BLaER1 (cell line): ENCODE measurements around the gene KRT38.

ENCODE experiments used
- H3K27ac ChIP-seq: shearing (Covaris generic); formaldehyde crosslinking; 2 replicates; pipeline ENCODE4 v1.8.1; 2022
- H3K27me3 ChIP-seq: shearing (Covaris generic); formaldehyde crosslinking; 2 replicates; pipeline ENCODE4 v1.8.1; 2022
- H3K36me3 ChIP-seq: shearing (Covaris generic); formaldehyde crosslinking; 2 replicates; pipeline ENCODE4 v1.8.1; 2022
- H3K4me1 ChIP-seq: shearing (Covaris generic); formaldehyde crosslinking; 2 replicates; pipeline ENCODE4 v1.8.1; 2022
- H3K4me2 ChIP-seq: shearing (Covaris generic); formaldehyde crosslinking; 2 replicates; pipeline ENCODE4 v1.8.1; 2022
- H3K4me3 ChIP-seq: shearing (Covaris generic); formaldehyde crosslinking; 2 replicates; pipeline ENCODE4 v1.8.1; 2022
- H3K9ac ChIP-seq: shearing (Covaris generic); formaldehyde crosslinking; 2 replicates; pipeline ENCODE4 v1.8.1; 2022
- H3K9me3 ChIP-seq: shearing (Covaris generic); formaldehyde crosslinking; 2 replicates; pipeline ENCODE4 v1.8.1; 2022
- H4K20me1 ChIP-seq: shearing (Covaris generic); formaldehyde crosslinking; 2 replicates; pipeline ENCODE4 v1.8.1; 2022
- Cebpa-rat ChIP-seq: shearing (Covaris generic); IDR thresholded peaks from 2 replicates; pipeline ENCODE4 v1.8.1; 2022

KRT38 gene

GRCh38 chr17:41416479-41416878 is 24.3 kb downstream of the KRT38 start:
- H3K4me2 ChIP-seq: no peak overlapping the region
- H4K20me1 ChIP-seq: no peaks in the 10 kb centered on the region
- H3K9ac ChIP-seq: no peak overlapping the region
- H3K4me3 ChIP-seq: no peak overlapping the region
- no peaks in the 10 kb centered on the region for H3K9me3 ChIP-seq
- H3K4me1 ChIP-seq: no peaks in the 10 kb centered on the region
- H3K36me3 ChIP-seq: no peaks in the 10 kb centered on the region
- no peaks in the 10 kb centered on the region for H3K27me3 ChIP-seq
- no peak overlapping the region for H3K27ac ChIP-seq
- TF ChIP-seq Cebpa-rat: no peak

DNA sequence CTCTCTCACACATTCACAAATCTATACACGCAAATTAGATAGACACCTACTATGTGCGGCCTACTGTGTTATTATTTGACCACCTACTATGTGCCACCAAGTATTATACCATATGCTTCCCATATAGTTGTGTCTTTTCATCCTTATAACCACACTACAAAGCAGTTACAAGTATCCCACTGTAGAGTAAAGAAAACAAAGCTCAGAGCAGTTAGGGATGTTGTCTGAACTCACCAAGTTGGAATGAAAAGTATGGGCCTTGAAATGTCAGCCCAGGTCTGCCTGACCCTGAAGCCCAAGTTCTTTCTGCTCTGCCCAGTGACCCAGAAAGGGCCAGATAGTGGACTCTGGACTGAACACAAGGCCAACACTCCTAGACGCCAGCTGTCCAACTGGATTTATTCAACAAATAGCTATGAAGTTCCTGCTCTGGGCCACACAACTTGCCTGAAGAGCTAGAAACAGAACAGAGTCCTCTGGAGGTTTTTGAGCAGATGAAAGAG is 24.9 kb downstream of the KRT38 start:
- Histone ChIP-seq H3K4me2 (no peak overlapping the region), H3K4me1 (no peaks in the 10 kb centered on the region), H3K27ac (no peak overlapping the region), H3K4me3 (no peak overlapping the region), H3K9me3 (no peaks in the 10 kb centered on the region), H3K9ac (no peak overlapping the region), H3K36me3 (no peaks in the 10 kb centered on the region), H4K20me1 (no peaks in the 10 kb centered on the region), H3K27me3 (no peaks in the 10 kb centered on the region)
- no peak for TF ChIP-seq Cebpa-rat

- Histone ChIP-seq H3K27ac (no peak overlapping the region), H3K4me3 (no peak overlapping the region), H3K9ac (no peak overlapping the region), H3K4me1 (no peaks in the 10 kb centered on the region), H3K9me3 (no peaks in the 10 kb centered on the region), H3K4me2 (no peak overlapping the region), H3K36me3 (no peaks in the 10 kb centered on the region), H3K27me3 (no peaks in the 10 kb centered on the region), H4K20me1 (no peaks in the 10 kb centered on the region)
- TF ChIP-seq Cebpa-rat: no peak
Observed at GRCh38 chr17:41415411-41415810, 25.4 kb downstream of the KRT38 start.

- H3K9me3 ChIP-seq: no peaks in the 10 kb centered on the region
- H3K9ac ChIP-seq: no peak overlapping the region
- no peak overlapping the region for H3K4me3 ChIP-seq
- peaks cover 3% of the 10 kb centered on the region for H3K4me1 ChIP-seq
- no peak overlapping the region for H3K27ac ChIP-seq
- TF ChIP-seq Cebpa-rat: no peak
- no peaks in the 10 kb centered on the region for H3K36me3 ChIP-seq
- H3K4me2 ChIP-seq: no peak overlapping the region
- no peaks in the 10 kb centered on the region for H3K27me3 ChIP-seq
- H4K20me1 ChIP-seq: no peaks in the 10 kb centered on the region
Observed at GRCh38 chr17:41413982-41414381, 26.8 kb downstream of the KRT38 start.

DNA sequence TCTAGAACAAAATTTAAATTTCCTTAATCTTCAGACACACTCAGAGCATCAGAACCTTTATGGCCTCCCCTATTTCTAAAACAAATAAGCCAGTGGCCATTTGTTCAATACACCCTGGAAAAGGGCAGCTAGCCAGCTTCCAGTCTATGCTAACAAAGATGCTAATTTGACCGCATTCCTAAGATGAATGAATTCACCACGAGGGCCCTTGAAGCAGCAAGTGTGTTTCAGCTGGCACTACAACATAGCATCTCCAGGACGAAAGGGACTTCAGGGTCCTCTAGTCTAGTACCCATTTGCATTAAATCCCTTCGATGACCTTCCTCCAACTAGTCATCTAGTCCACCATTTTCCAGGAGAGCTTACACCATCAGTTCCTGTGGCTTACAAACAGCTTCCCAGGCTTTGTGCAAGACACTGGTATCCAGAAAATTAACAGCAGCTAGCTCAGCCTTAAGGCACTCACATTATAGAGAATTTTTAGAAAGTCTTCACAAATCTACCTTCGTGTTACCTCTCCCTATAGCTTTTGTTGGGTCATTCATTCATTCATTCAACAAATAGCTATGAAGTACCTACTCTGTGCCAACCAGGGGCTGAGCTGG is 27.3 kb downstream of the KRT38 start:
- Histone ChIP-seq H3K4me3 (no peak overlapping the region), H3K9me3 (no peaks in the 10 kb centered on the region), H3K9ac (no peak overlapping the region), H3K4me2 (no peak overlapping the region), H3K4me1 (peaks cover 6% of the 10 kb centered on the region), H3K36me3 (no peaks in the 10 kb centered on the region), H4K20me1 (no peaks in the 10 kb centered on the region), H3K27me3 (no peaks in the 10 kb centered on the region), H3K27ac (no peak overlapping the region)
- no peak for TF ChIP-seq Cebpa-rat

GRCh38 chr17:41411072-41411840 is 29.5 kb downstream of the KRT38 start:
- no peaks in the 10 kb centered on the region for H3K36me3 ChIP-seq
- no peaks in the 10 kb centered on the region for H3K9me3 ChIP-seq
- no peak overlapping the region for H3K9ac ChIP-seq
- H3K27me3 ChIP-seq: no peaks in the 10 kb centered on the region
- H3K27ac ChIP-seq: no peak overlapping the region
- TF ChIP-seq Cebpa-rat: no peak
- no peak overlapping the region for H3K4me2 ChIP-seq
- H3K4me1 ChIP-seq: peaks cover 6% of the 10 kb centered on the region
- H3K4me3 ChIP-seq: no peak overlapping the region
- H4K20me1 ChIP-seq: no peaks in the 10 kb centered on the region

- Histone ChIP-seq H3K4me1 (peaks cover 16% of the 10 kb centered on the region), H3K4me2 (no peak overlapping the region), H3K4me3 (no peak overlapping the region), H3K27ac (no peak overlapping the region), H3K9ac (no peak overlapping the region), H4K20me1 (no peaks in the 10 kb centered on the region), H3K36me3 (no peaks in the 10 kb centered on the region), H3K27me3 (no peaks in the 10 kb centered on the region), H3K9me3 (no peaks in the 10 kb centered on the region)
- no peak for TF ChIP-seq Cebpa-rat
Observed at GRCh38 chr17:41407226-41407625, 33.6 kb downstream of the KRT38 start.

DNA sequence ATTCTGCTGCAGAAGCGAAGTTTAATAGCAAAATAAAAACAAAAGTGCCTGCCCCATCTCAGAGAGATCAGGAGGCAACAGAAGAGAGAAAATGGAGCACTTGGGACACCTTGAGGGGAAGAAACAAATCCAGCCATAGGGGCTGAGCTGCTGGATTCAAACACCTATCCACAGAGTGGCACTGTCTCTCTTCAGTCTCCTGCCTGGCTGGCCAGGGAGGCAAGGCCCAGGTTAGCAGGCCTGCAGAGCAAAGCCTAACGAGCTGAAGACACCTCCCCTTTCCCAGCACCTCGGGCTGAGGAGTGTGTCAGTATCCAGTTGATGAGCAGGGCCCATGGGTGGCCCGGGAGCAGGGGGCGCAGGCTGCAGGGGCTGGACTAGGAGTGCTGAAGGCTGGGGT is 34.6 kb downstream of the KRT38 start:
- H3K36me3 ChIP-seq: no peaks in the 10 kb centered on the region
- no peaks in the 10 kb centered on the region for H4K20me1 ChIP-seq
- H3K4me1 ChIP-seq: peaks cover 16% of the 10 kb centered on the region
- no peaks in the 10 kb centered on the region for H3K9me3 ChIP-seq
- H3K27me3 ChIP-seq: no peaks in the 10 kb centered on the region
- H3K4me2 ChIP-seq: no peak overlapping the region
- no peak overlapping the region for H3K27ac ChIP-seq
- H3K4me3 ChIP-seq: no peak overlapping the region
- TF ChIP-seq Cebpa-rat: no peak
- H3K9ac ChIP-seq: no peak overlapping the region

- Histone ChIP-seq H3K9ac (no peak overlapping the region), H3K9me3 (no peaks in the 10 kb centered on the region), H3K27ac (no peak overlapping the region), H3K4me3 (no peak overlapping the region), H4K20me1 (no peaks in the 10 kb centered on the region), H3K4me2 (peak overlapping the region; percentile 50), H3K27me3 (no peaks in the 10 kb centered on the region), H3K36me3 (no peaks in the 10 kb centered on the region), H3K4me1 (peaks cover 14% of the 10 kb centered on the region)
- TF ChIP-seq Cebpa-rat: no peak
Observed at GRCh38 chr17:41404024-41404671, 36.6 kb downstream of the KRT38 start.

DNA sequence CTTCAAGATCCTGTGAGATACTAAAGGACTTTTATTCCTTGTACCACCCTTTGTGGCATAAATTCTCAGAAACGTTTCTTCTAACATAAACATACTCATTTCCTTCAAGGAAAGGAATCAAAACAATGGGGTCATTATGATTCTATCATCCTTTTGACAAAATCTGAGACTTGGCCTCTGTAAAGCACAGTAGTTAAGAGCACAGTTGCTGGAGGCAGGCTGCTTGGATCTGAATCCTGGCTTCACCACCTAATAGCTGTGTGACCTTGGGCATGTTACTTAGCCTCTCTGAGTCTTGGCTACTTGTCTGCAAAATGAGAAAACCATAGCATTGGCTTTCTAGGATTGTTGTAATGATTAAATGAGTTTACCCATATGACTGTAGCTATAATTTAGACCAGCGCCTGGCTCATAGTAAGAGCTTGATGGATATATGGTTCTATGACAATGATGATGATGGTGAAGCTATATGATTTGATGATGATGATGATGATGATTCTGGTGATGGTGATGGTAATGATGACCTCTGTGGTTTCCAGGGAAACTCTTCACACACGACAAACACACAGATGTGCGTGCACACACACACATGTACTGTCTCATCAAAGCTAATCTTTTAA is 37.3 kb downstream of the KRT38 start:
- no peak for TF ChIP-seq Cebpa-rat
- H4K20me1 ChIP-seq: no peaks in the 10 kb centered on the region
- H3K9ac ChIP-seq: no peak overlapping the region
- peaks cover 9% of the 10 kb centered on the region for H3K4me1 ChIP-seq
- H3K36me3 ChIP-seq: no peaks in the 10 kb centered on the region
- H3K27ac ChIP-seq: no peak overlapping the region
- no peak overlapping the region for H3K4me2 ChIP-seq
- H3K4me3 ChIP-seq: no peak overlapping the region
- no peaks in the 10 kb centered on the region for H3K27me3 ChIP-seq
- no peaks in the 10 kb centered on the region for H3K9me3 ChIP-seq
